Trophoblast cell (in vitro differentiated cells and primary cell): ENCODE data around the gene CFAP107.
"Not testable (repeated sequence)": the region's sequence is repeated elsewhere in the genome, so short reads cannot be mapped to it uniquely, and the experiment has no call there.

Source experiments
- DNase-seq, 2 donors: peaks; one replicate each; pipeline ENCODE4 v3.0.0-alpha.2; 2016
- H2AFZ ChIP-seq: 2 replicates; pipeline ENCODE4 v1.6.1; 2013; ENCODE audit warnings: low read length, moderate library complexity, mild to moderate bottlenecking; ENCODE audit not compliant: insufficient read depth, poor library complexity
- H2AK5ac ChIP-seq: 2 replicates; pipeline ENCODE4 v1.6.1; 2013; ENCODE audit warnings: mild to moderate bottlenecking, low read length
- H2BK120ac ChIP-seq: 2 replicates; pipeline ENCODE4 v1.6.1; 2013; ENCODE audit warnings: low read length, mild to moderate bottlenecking, moderate library complexity; ENCODE audit not compliant: insufficient read depth, poor library complexity
- H2BK12ac ChIP-seq: 2 replicates; pipeline ENCODE4 v1.6.1; 2013; ENCODE audit warnings: mild to moderate bottlenecking, low read length, moderate library complexity
- H2BK5ac ChIP-seq: 2 replicates; pipeline ENCODE4 v1.6.1; 2013; ENCODE audit warnings: low read length, low read depth, moderate library complexity, mild to moderate bottlenecking; ENCODE audit not compliant: poor library complexity
- H3K14ac ChIP-seq: 2 replicates; pipeline ENCODE4 v1.6.1; 2013; ENCODE audit warnings: mild to moderate bottlenecking, low read length
- H3K18ac ChIP-seq: 2 replicates; pipeline ENCODE4 v1.6.1; 2013; ENCODE audit warnings: mild to moderate bottlenecking, low read length
- H3K23ac ChIP-seq: 2 replicates; pipeline ENCODE4 v1.6.1; 2013; ENCODE audit warnings: low read length
- H3K27ac ChIP-seq: 2 replicates; pipeline ENCODE4 v1.5.1; 2013; ENCODE audit warnings: low read depth, mild to moderate bottlenecking, inconsistent platforms, low read length, moderate library complexity
- H3K27me3 ChIP-seq: 2 replicates; pipeline ENCODE4 v1.6.1; 2013; ENCODE audit warnings: inconsistent platforms, mild to moderate bottlenecking, low read length, moderate library complexity; ENCODE audit not compliant: insufficient read depth
- H3K36me3 ChIP-seq, 2 experiments: 1 replicate in 1 of 2; 2 replicates in 1 of 2; pipeline ENCODE4 v1.6.1; 2013; ENCODE audit warnings: low read length in 2 of 2, mild to moderate bottlenecking in 2 of 2, moderate library complexity in 1 of 2; ENCODE audit not compliant: insufficient read depth in 2 of 2, control insufficient read depth in 1 of 2
- H3K4ac ChIP-seq: 2 replicates; pipeline ENCODE4 v1.6.1; 2013; ENCODE audit warnings: low read depth, mild to moderate bottlenecking, low read length, moderate library complexity
- H3K4me1 ChIP-seq, 2 experiments: 1 replicate in 1 of 2; 2 replicates in 1 of 2; pipeline ENCODE4 v1.6.1; 2013; ENCODE audit warnings: low read length in 2 of 2, mild to moderate bottlenecking in 2 of 2, moderate library complexity in 1 of 2; ENCODE audit not compliant: insufficient read depth in 2 of 2, control insufficient read depth in 1 of 2
- H3K4me2 ChIP-seq: 2 replicates; pipeline ENCODE4 v1.6.1; 2013; ENCODE audit warnings: inconsistent platforms, mild to moderate bottlenecking, low read length, moderate library complexity
- H3K4me3 ChIP-seq: 2 replicates; pipeline ENCODE4 v1.5.1; 2013; ENCODE audit warnings: mild to moderate bottlenecking, low read depth, low read length, inconsistent platforms
- H3K79me1 ChIP-seq: one replicate; pipeline ENCODE4 v1.6.1; 2013; ENCODE audit warnings: low read length
- H3K79me2 ChIP-seq: 2 replicates; pipeline ENCODE4 v1.6.1; 2013; ENCODE audit warnings: low read length, mild to moderate bottlenecking; ENCODE audit not compliant: control insufficient read depth, insufficient read depth, poor library complexity
- H3K9ac ChIP-seq: 2 replicates; pipeline ENCODE4 v1.6.1; 2013; ENCODE audit warnings: mild to moderate bottlenecking, low read length
- H3K9me3 ChIP-seq: 2 replicates; pipeline ENCODE4 v1.6.1; 2013; ENCODE audit warnings: low read depth, mild to moderate bottlenecking, control low read depth, inconsistent platforms, low read length; ENCODE audit not compliant: insufficient read depth
- H4K12ac ChIP-seq: 2 replicates; pipeline ENCODE4 v1.6.1; 2013; ENCODE audit warnings: low read depth, mild to moderate bottlenecking, low read length, moderate library complexity
- H4K8ac ChIP-seq: 2 replicates; pipeline ENCODE4 v1.6.1; 2013; ENCODE audit warnings: low read depth, mild to moderate bottlenecking, low read length, moderate library complexity
- H4K91ac ChIP-seq: one replicate; pipeline ENCODE4 v1.6.1; 2013; ENCODE audit warnings: low read depth, mild to moderate bottlenecking, low read length, moderate library complexity
- WGBS: extraction: QIAGEN DNeasy Blood & Tissue Kit; methylation state at CpG from one replicate; pipeline ENCODE4 v1.1.7; 2013; ENCODE audit warnings: missing lambda C conversion rate; ENCODE audit not compliant: insufficient read length, insufficient coverage; ENCODE audit errors: extremely low coverage; 5-methylcytosine and 5-hydroxymethylcytosine counted together

Gene CFAP107

DNA sequence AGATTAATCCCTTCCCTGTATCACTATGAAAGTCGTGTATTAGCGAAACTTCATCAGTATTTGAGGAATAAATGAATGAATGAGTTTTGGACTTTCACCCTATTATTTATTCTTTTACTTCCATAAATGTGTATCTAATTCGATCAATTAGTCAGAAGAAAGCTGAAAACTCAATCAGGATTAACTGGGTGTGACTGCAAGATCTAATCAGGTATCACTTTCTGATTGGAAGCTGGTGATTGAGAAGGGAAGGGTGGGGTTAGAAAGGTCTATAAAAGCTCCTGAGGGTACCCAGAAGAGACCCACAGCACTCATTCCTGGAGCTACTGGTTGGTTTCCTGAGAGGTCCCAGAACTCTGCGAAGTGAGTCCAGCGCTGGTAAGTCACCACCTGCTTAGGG is 45.1 kb downstream of the CFAP107 start, which contains the start of gene PRAMEF1:
TSS of gene PRAMEF1 (plus strand) at position 301 of the 400 bp plus-strand sequence. CDS start 1,831 bp downstream, outside the sequence.
- not testable (repeated sequence) for H3K27me3 ChIP-seq, H2BK12ac ChIP-seq, H3K4me1 ChIP-seq, H3K27ac ChIP-seq, H3K9ac ChIP-seq, H3K4ac ChIP-seq, H4K12ac ChIP-seq, H3K79me2 ChIP-seq, H3K4me2 ChIP-seq, H3K79me1 ChIP-seq, H2BK5ac ChIP-seq, H3K18ac ChIP-seq, H3K36me3 ChIP-seq, H2AK5ac ChIP-seq, H4K8ac ChIP-seq, H3K14ac ChIP-seq, H2AFZ ChIP-seq, H3K9me3 ChIP-seq, H3K23ac ChIP-seq, DNase-seq, H2BK120ac ChIP-seq, H4K91ac ChIP-seq, H3K4me3 ChIP-seq
- no CpG with 5 or more reads among the region's 5 CpGs for WGBS

GRCh38 chr1:12798911-12799310 is 52.9 kb downstream of the CFAP107 start:
- Histone ChIP-seq H3K9ac (no peak overlapping the region), H2BK5ac (no peak overlapping the region), H2AK5ac (no peak overlapping the region), H3K4me2 (no peak overlapping the region), H4K8ac (no peak overlapping the region), H4K91ac (no peak overlapping the region), H4K12ac (no peak overlapping the region), H2BK12ac (no peak overlapping the region), H3K4me1 (peaks cover 0 to 3% of the 10 kb centered on the region in 2 experiments), H3K27me3 (no peaks in the 10 kb centered on the region), H3K36me3 (no peaks in the 10 kb centered on the region), H3K18ac (no peak overlapping the region), H3K23ac (no peak overlapping the region), H3K79me2 (no peaks in the 10 kb centered on the region), H3K14ac (no peak overlapping the region), H3K9me3 (peaks cover 13% of the 10 kb centered on the region), H3K4me3 (no peak overlapping the region), H2AFZ (no peak overlapping the region), H3K79me1 (no peaks in the 10 kb centered on the region), H3K27ac (no peak overlapping the region), H3K4ac (no peak overlapping the region), H2BK120ac (no peak overlapping the region)
- peak in 1 of 2 donors; percentile 43 for DNase-seq
- WGBS: no CpG with 5 or more reads among the region's 4 CpGs

GRCh38 chr1:12799730-12800129 is 53.7 kb downstream of the CFAP107 start:
- no peak overlapping the region for H2BK12ac ChIP-seq
- H3K14ac ChIP-seq: no peak overlapping the region
- H3K9me3 ChIP-seq: peaks cover 13% of the 10 kb centered on the region
- H4K91ac ChIP-seq: no peak overlapping the region
- H3K79me2 ChIP-seq: no peaks in the 10 kb centered on the region
- no peak overlapping the region for H2AFZ ChIP-seq
- H4K8ac ChIP-seq: no peak overlapping the region
- no peak overlapping the region for H3K9ac ChIP-seq
- no peak overlapping the region for H3K18ac ChIP-seq
- DNase-seq: no peak
- H3K36me3 ChIP-seq: no peaks in the 10 kb centered on the region
- H2BK5ac ChIP-seq: no peak overlapping the region
- H3K4me1 ChIP-seq: peaks cover 0 to 3% of the 10 kb centered on the region in 2 experiments
- H3K4me2 ChIP-seq: no peak overlapping the region
- H3K4me3 ChIP-seq: no peak overlapping the region
- no peaks in the 10 kb centered on the region for H3K79me1 ChIP-seq
- no peak overlapping the region for H3K4ac ChIP-seq
- no peaks in the 10 kb centered on the region for H3K27me3 ChIP-seq
- no peak overlapping the region for H3K23ac ChIP-seq
- no peak overlapping the region for H3K27ac ChIP-seq
- no CpG with 5 or more reads among the region's 2 CpGs for WGBS
- no peak overlapping the region for H2BK120ac ChIP-seq
- no peak overlapping the region for H2AK5ac ChIP-seq
- no peak overlapping the region for H4K12ac ChIP-seq

- Histone ChIP-seq H3K23ac (no peak overlapping the region), H4K12ac (no peak overlapping the region), H3K4me1 (no peaks in the 10 kb centered on the region)
Observed at GRCh38 chr1:12809933-12810332, 63.9 kb downstream of the CFAP107 start.

More at GRCh38 chr1:12809933-12810332, 63.9 kb downstream of the CFAP107 start:
- Histone ChIP-seq H3K18ac (no peak overlapping the region), H3K79me2 (no peaks in the 10 kb centered on the region), H4K91ac (no peak overlapping the region), H4K8ac (no peak overlapping the region), H3K9me3 (peaks cover 32% of the 10 kb centered on the region), H3K14ac (no peak overlapping the region), H3K27me3 (no peaks in the 10 kb centered on the region), H2BK5ac (no peak overlapping the region), H3K4me3 (no peak overlapping the region), H3K27ac (no peak overlapping the region), H3K79me1 (no peaks in the 10 kb centered on the region), H2AFZ (no peak overlapping the region), H2AK5ac (no peak overlapping the region), H3K9ac (no peak overlapping the region), H3K36me3 (no peaks in the 10 kb centered on the region), H3K4ac (no peak overlapping the region), H2BK120ac (no peak overlapping the region), H3K4me2 (no peak overlapping the region), H2BK12ac (no peak overlapping the region)
- no CpG with 5 or more reads among the region's 1 CpG for WGBS
- no peak for DNase-seq
